Endodermal cell (in vitro differentiated cells): ENCODE data around the gene ALKBH5. TPM values are rescaled to one million over a fixed set of nuclear protein-coding genes. Genes with fewer than 3 reads are reported as not detected.

Experiments used
- DNase-seq: peaks from one replicate; pipeline ENCODE4 v3.0.0-alpha.2; 2017
- H3K27ac ChIP-seq: 2 replicates; pipeline ENCODE4 v1.5.1; 2013; ENCODE audit warnings: mild to moderate bottlenecking, low read depth, low read length, moderate library complexity
- H3K27me3 ChIP-seq: 2 replicates; pipeline ENCODE4 v1.6.1; 2013; ENCODE audit warnings: mild to moderate bottlenecking, low read length, moderate library complexity; ENCODE audit not compliant: insufficient read depth, control insufficient read depth, poor library complexity, severe bottlenecking
- H3K36me3 ChIP-seq: 2 replicates; pipeline ENCODE4 v1.7.0; 2013; ENCODE audit warnings: mild to moderate bottlenecking, low read length, moderate library complexity; ENCODE audit not compliant: control insufficient read depth, insufficient read depth
- H3K4me1 ChIP-seq: one replicate; pipeline ENCODE4 v1.7.0; 2013; ENCODE audit warnings: low read length; ENCODE audit not compliant: control insufficient read depth, insufficient read depth
- H3K4me3 ChIP-seq: 2 replicates; pipeline ENCODE4 v1.5.1; 2013; ENCODE audit warnings: mild to moderate bottlenecking, low read length, moderate library complexity
- H3K9ac ChIP-seq: 2 replicates; pipeline ENCODE4 v1.6.1; 2013; ENCODE audit warnings: mild to moderate bottlenecking, low read length, moderate library complexity; ENCODE audit not compliant: poor library complexity, severe bottlenecking; ENCODE audit errors: extremely low read depth
- H3K9me3 ChIP-seq: 2 replicates; pipeline ENCODE4 v1.6.1; 2013; ENCODE audit warnings: mild to moderate bottlenecking, low read length, moderate library complexity; ENCODE audit not compliant: control insufficient read depth
- H3K27ac Mint-ChIP-seq: 2 replicates; pipeline ENCODE4 v1.8.0; 2020; ENCODE audit warnings: mixed read lengths
- H3K27me3 Mint-ChIP-seq: 2 replicates; pipeline ENCODE4 v1.8.0; 2021; ENCODE audit warnings: mild to moderate bottlenecking, mixed read lengths; ENCODE audit not compliant: insufficient read depth
- H3K36me3 Mint-ChIP-seq: 2 replicates; pipeline ENCODE4 v1.8.0; 2020; ENCODE audit warnings: low read depth, mixed read lengths
- H3K4me1 Mint-ChIP-seq: 2 replicates; pipeline ENCODE4 v1.8.0; 2020; ENCODE audit warnings: mixed read lengths
- H3K4me3 Mint-ChIP-seq: 2 replicates; pipeline ENCODE4 v1.8.0; 2020; ENCODE audit warnings: mild to moderate bottlenecking, moderate library complexity, mixed read lengths
- H3K9me3 Mint-ChIP-seq: 2 replicates; pipeline ENCODE4 v1.8.0; 2020; ENCODE audit warnings: mild to moderate bottlenecking, mixed read lengths
- WGBS, 2 experiments: methylation state at CpG; one replicate each; pipeline versions ENCODE4 v1.1.5 to v1.1.7; 2013; ENCODE audit warnings: missing lambda C conversion rate in 2 of 2, mixed read lengths in 1 of 2; ENCODE audit not compliant: insufficient coverage in 1 of 2, insufficient read length in 1 of 2; 5-methylcytosine and 5-hydroxymethylcytosine counted together
- total RNA-seq, 2 donors: library from RNA; stranded (reverse); fragmentation: NEBNext Ultra II Directional in 1 of 2; extraction: Animal tissue kit (Norgen Biotek cat#: 25700) in 1 of 2; gene quantifications; 2 replicates in 1 of 2; 3 replicates in 1 of 2; pipeline ENCODE4 v1.2.1, GENCODE V29; 2021
- TF ChIP-seq, protein P1 (sequence below): fragments of 200-600 bp; sonication (generic); conservative IDR thresholded peaks from 2 replicates; pipeline ENCODE4 v1.5.0; 2021; ENCODE audit warnings: antibody characterized with exemption, mild to moderate bottlenecking

ALKBH5 gene
- total RNA-seq, 2 donors from 2014 or later, result 64.1 to 80.9 TPM

- Histone ChIP-seq H3K9ac (no peak overlapping the region), H3K4me3 (peak overlapping the region; percentile 96), H3K36me3 (peaks cover 51% of the 10 kb centered on the region), H3K27ac (no peak overlapping the region), H3K27me3 (no peaks in the 10 kb centered on the region), H3K4me1 (no peaks in the 10 kb centered on the region), H3K9me3 (no peaks in the 10 kb centered on the region)
- Mint-ChIP-seq H3K9me3 (no peaks in the 10 kb centered on the region), H3K4me1 (peaks cover 38% of the 10 kb centered on the region), H3K27ac (peak overlapping the region; percentile 18), H3K36me3 (peaks cover 36% of the 10 kb centered on the region), H3K27me3 (no peaks in the 10 kb centered on the region), H3K4me3 (peak overlapping the region; percentile 87)
- DNase-seq, result no peak
- TF ChIP-seq, protein P1, sequence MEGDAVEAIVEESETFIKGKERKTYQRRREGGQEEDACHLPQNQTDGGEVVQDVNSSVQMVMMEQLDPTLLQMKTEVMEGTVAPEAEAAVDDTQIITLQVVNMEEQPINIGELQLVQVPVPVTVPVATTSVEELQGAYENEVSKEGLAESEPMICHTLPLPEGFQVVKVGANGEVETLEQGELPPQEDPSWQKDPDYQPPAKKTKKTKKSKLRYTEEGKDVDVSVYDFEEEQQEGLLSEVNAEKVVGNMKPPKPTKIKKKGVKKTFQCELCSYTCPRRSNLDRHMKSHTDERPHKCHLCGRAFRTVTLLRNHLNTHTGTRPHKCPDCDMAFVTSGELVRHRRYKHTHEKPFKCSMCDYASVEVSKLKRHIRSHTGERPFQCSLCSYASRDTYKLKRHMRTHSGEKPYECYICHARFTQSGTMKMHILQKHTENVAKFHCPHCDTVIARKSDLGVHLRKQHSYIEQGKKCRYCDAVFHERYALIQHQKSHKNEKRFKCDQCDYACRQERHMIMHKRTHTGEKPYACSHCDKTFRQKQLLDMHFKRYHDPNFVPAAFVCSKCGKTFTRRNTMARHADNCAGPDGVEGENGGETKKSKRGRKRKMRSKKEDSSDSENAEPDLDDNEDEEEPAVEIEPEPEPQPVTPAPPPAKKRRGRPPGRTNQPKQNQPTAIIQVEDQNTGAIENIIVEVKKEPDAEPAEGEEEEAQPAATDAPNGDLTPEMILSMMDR, result no peak
- WGBS, 2 experiments, result 81 to 95% methylated on average over 2 of the region's 2 CpGs
These were observed 3.6 kb downstream of the ALKBH5 start for GRCh38 chr17:18187226-18187625.

DNA sequence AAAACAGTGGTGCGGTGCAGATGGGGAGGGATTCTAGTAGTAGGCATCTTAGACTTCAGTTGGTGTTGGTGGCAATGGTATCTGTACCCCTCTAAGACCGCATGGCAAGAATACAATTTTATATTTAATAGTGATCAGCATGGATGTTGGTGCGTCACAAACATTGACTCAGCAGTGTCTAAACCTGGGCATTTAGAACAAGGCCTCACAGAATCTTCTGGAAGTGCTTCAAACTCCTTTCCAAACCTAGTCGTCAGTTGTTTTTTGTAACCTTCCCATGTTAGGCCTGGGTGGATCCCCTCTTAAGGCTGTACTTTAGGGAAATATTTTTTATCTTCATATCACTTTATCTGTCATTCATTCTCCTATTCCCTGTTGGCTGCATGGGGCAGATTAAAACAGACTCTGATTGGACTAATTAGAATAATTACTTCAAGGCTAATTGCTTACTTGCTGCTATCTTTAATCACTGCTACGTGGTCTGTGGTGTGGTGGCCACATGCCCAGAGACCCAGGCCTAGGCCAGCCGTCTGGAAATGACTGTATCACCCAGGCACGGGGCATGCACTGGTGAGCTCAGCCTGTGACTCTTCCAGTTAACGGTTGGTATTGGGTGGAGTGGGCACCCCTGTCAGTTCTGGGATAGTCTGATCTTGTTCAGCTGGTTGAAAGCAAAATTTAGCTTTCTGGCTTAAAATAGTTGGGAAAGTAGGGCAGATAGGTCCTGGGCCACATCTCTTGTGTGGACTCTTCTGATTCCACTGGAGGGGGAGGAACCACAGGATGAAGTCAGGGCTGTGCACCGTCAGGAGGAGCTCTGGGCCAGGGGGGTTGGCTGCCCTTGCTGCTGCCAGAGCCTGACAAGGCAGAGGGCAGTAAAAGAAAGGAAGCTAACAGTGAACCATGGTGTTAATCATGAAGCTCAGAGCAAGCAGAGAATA is 4.5 kb downstream of the ALKBH5 start:
- DNase-seq, result no peak
- Mint-ChIP-seq H3K4me1 (peaks cover 38% of the 10 kb centered on the region), H3K27me3 (no peaks in the 10 kb centered on the region), H3K4me3 (no peak overlapping the region), H3K36me3 (peaks cover 37% of the 10 kb centered on the region), H3K27ac (no peak overlapping the region), H3K9me3 (no peaks in the 10 kb centered on the region)
- TF ChIP-seq, protein P1, result no peak
- WGBS, 2 experiments, result 90 to 91% methylated on average over 7 to 9 of the region's 9 CpGs
- Histone ChIP-seq H3K4me1 (no peaks in the 10 kb centered on the region), H3K9ac (no peak overlapping the region), H3K27me3 (no peaks in the 10 kb centered on the region), H3K4me3 (peak overlapping the region; percentile 96), H3K27ac (no peak overlapping the region), H3K9me3 (no peaks in the 10 kb centered on the region), H3K36me3 (peaks cover 60% of the 10 kb centered on the region)

DNA sequence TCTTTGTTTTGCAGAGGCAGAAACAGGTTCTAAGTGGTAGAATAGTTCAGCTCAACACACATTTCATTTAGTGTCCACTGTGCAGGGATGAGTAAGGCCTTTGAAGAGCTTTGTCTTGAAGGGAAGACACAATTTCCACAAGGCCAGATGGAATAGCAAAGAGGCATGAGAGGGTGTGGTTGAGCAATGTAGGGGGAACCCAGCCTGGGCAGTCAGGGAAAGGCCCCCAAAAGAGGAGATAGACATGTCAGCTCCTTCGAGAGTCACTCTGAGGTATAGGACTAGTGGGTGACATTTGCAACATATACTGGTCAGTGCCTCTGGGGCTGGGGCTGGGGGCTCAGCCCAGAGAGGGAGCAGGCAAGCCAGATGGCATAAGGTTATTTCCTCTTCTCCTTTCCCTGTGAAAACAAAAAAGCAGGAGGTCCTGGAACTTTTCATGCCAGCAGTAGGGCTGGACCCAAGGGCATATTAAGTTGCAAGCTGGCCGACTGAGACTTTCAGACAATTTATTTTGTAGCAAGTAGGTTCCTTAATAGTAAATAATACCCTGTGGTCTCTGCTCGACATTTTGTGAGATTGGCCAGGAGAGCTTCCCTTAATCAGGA is 7.1 kb downstream of the ALKBH5 start:
- Mint-ChIP-seq H3K9me3 (no peaks in the 10 kb centered on the region), H3K27me3 (no peaks in the 10 kb centered on the region), H3K36me3 (peaks cover 52% of the 10 kb centered on the region), H3K4me1 (peaks cover 28% of the 10 kb centered on the region), H3K27ac (peak overlapping the region; percentile 19), H3K4me3 (no peak overlapping the region)
- TF ChIP-seq, protein P1, result no peak
- Histone ChIP-seq H3K9ac (no peak overlapping the region), H3K27me3 (no peaks in the 10 kb centered on the region), H3K9me3 (no peaks in the 10 kb centered on the region), H3K4me3 (no peak overlapping the region), H3K36me3 (peaks cover 74% of the 10 kb centered on the region), H3K27ac (peak overlapping the region; percentile 33), H3K4me1 (no peaks in the 10 kb centered on the region)
- 94 to 100% methylated on average over 2 to 3 of the region's 3 CpGs for WGBS, 2 experiments
- no peak for DNase-seq
